Measurements from ENCODE around the gene TNS1.

Gene TNS1

GRCh38 chr2:218015586-218016521 lies 13.1 kb upstream of the TNS1 start:
- no peak overlapping the region for H3K4me3 ChIP-seq
- H3K27me3 ChIP-seq (ENCODE audit: low read depth): no peaks in the 10 kb centered on the region
- in situ Hi-C loops (cut with MboI; ENCODE audit: low sequenced_read_pairs): no loop called here
- no peaks in the 10 kb centered on the region for H3K36me3 ChIP-seq (replicated peaks)
- no peaks in the 10 kb centered on the region for H3K9me3 ChIP-seq
- no peak for DNase-seq (ENCODE audit: low spot score in 2 of 2)
- no peaks in the 10 kb centered on the region for H3K4me1 ChIP-seq

GRCh38 chr2:218014706-218015585 lies 12.2 kb upstream of the TNS1 start:
- no peak for DNase-seq (ENCODE audit: low spot score in 2 of 2)
- Histone ChIP-seq H3K4me3 (no peak overlapping the region), H3K27me3 (ENCODE audit: low read depth) (no peaks in the 10 kb centered on the region), H3K9me3 (no peaks in the 10 kb centered on the region), H3K4me1 (no peaks in the 10 kb centered on the region), H3K36me3 (replicated peaks) (no peaks in the 10 kb centered on the region)
- in situ Hi-C loops (cut with MboI; ENCODE audit: low sequenced_read_pairs): no loop called here

- in situ Hi-C loops (cut with MboI; ENCODE audit: low sequenced_read_pairs): no loop called here
- Histone ChIP-seq H3K27me3 (ENCODE audit: low read depth) (0 out of 2 replicates have a peak, but pooled peaks cover 3% of the 10 kb centered on the region), H3K36me3 (replicated peaks) (no peaks in the 10 kb centered on the region), H3K4me1 (no peaks in the 10 kb centered on the region), H3K4me3 (no peak overlapping the region), H3K9me3 (no peaks in the 10 kb centered on the region)
- DNase-seq (ENCODE audit: low spot score in 2 of 2): no peak
These were observed 10.5 kb upstream of the TNS1 start for GRCh38 chr2:218013289-218013688.

GRCh38 chr2:218012284-218012683 lies 9.5 kb upstream of the TNS1 start:
- H3K4me3 ChIP-seq: no peak overlapping the region
- no peaks in the 10 kb centered on the region for H3K9me3 ChIP-seq
- no peaks in the 10 kb centered on the region for H3K4me1 ChIP-seq
- 0 out of 2 replicates have a peak, but pooled peaks cover 3% of the 10 kb centered on the region for H3K27me3 ChIP-seq (ENCODE audit: low read depth)
- no peaks in the 10 kb centered on the region for H3K36me3 ChIP-seq (replicated peaks)
- in situ Hi-C loops (cut with MboI; ENCODE audit: low sequenced_read_pairs): no loop called here
- no peak for DNase-seq (ENCODE audit: low spot score in 2 of 2)

DNA sequence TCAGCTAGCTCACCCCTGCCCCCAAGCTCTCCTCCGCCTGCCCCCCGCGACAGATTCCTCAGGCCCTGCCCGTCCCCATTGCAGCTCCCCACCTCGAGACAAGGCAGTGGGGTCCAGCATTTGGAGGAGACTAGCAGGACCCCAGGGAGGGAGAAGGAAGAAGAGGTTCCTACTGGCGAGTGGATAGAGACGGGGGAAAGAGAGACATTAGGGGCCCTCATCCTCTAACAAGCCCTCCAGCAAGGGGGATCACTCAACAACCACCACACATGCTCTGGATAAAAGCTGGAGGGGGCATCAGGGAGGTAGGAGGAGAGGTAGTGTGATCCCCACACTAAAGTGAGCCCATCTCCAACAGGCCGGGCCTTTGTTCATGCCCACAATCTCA lies 8.9 kb upstream of the TNS1 start:
- Histone ChIP-seq H3K27me3 (ENCODE audit: low read depth) (0 out of 2 replicates have a peak, but pooled peaks cover 3% of the 10 kb centered on the region), H3K36me3 (replicated peaks) (no peaks in the 10 kb centered on the region), H3K9me3 (no peaks in the 10 kb centered on the region), H3K4me3 (no peak overlapping the region), H3K4me1 (no peaks in the 10 kb centered on the region)
- DNase-seq (ENCODE audit: low spot score in 2 of 2): no peak
- in situ Hi-C loops (cut with MboI; ENCODE audit: low sequenced_read_pairs): no loop called here

DNA sequence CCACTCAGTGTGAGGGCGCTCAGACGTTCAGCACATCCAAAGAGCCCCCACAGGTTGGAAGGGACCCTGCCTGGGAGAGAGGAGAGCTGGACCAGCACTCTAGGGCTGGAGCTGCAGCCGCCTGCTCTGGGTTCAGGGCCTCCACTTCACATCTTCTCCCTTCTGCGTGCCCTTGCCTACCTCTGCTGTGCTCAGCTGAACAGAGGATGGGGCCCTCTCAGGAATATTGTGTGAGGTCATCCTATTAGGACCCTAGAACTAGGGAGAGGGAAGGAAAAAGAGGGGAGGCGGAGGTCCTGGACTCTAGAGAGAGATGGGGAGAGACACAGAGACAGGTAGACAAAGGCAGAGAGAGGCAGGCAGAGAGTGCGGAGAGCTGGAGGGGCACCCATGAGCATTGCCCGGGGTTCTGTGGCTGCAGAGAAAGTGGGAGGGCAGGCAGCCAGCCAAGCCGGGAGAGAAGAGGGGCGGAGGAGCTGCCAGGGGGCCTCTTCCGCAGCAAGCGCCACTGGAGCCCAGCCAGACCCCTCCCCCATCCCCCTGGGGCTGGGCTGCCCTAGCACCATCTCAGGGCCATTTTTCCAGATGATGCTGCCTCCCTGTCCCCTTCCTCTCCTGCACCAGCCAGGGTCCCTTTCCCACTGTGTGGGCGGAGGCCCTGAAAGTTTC lies 8.3 kb upstream of the TNS1 start:
- Histone ChIP-seq H3K36me3 (replicated peaks) (no peaks in the 10 kb centered on the region), H3K27me3 (ENCODE audit: low read depth) (0 out of 2 replicates have a peak, but pooled peaks cover 3% of the 10 kb centered on the region), H3K9me3 (no peaks in the 10 kb centered on the region), H3K4me3 (no peak overlapping the region), H3K4me1 (no peaks in the 10 kb centered on the region)
- in situ Hi-C loops (cut with MboI; ENCODE audit: low sequenced_read_pairs): no loop called here
- DNase-seq (ENCODE audit: low spot score in 2 of 2): no peak

GRCh38 chr2:218010140-218010983 lies 7.6 kb upstream of the TNS1 start:
- in situ Hi-C loops (cut with MboI; ENCODE audit: low sequenced_read_pairs): no loop called here
- Histone ChIP-seq H3K36me3 (replicated peaks) (no peaks in the 10 kb centered on the region), H3K27me3 (ENCODE audit: low read depth) (0 out of 2 replicates have a peak, but pooled peaks cover 3% of the 10 kb centered on the region), H3K9me3 (no peaks in the 10 kb centered on the region), H3K4me3 (peak overlapping the region; percentile 46), H3K4me1 (no peaks in the 10 kb centered on the region)
- DNase-seq (ENCODE audit: low spot score in 2 of 2): peak; percentile 43 to 71

- Histone ChIP-seq H3K4me3 (peak overlapping the region; percentile 46), H3K9me3 (no peaks in the 10 kb centered on the region), H3K4me1 (no peaks in the 10 kb centered on the region), H3K36me3 (replicated peaks) (no peaks in the 10 kb centered on the region), H3K27me3 (ENCODE audit: low read depth) (0 out of 2 replicates have a peak, but pooled peaks cover 3% of the 10 kb centered on the region)
- peak in 1 of 2 experiments; percentile 30 for DNase-seq (ENCODE audit: low spot score in 2 of 2)
- in situ Hi-C loops (cut with MboI; ENCODE audit: low sequenced_read_pairs): no loop called here
These were observed 7.0 kb upstream of the TNS1 start for GRCh38 chr2:218009765-218010139.

GRCh38 chr2:218009231-218009630 lies 6.4 kb upstream of the TNS1 start:
- Histone ChIP-seq H3K27me3 (ENCODE audit: low read depth) (0 out of 2 replicates have a peak, but pooled peaks cover 3% of the 10 kb centered on the region), H3K9me3 (no peaks in the 10 kb centered on the region), H3K4me3 (peak overlapping the region; percentile 46), H3K4me1 (no peaks in the 10 kb centered on the region), H3K36me3 (replicated peaks) (no peaks in the 10 kb centered on the region)
- DNase-seq (ENCODE audit: low spot score in 2 of 2): peak in 1 of 2 experiments; percentile 26
- in situ Hi-C loops (cut with MboI; ENCODE audit: low sequenced_read_pairs): no loop called here

DNA sequence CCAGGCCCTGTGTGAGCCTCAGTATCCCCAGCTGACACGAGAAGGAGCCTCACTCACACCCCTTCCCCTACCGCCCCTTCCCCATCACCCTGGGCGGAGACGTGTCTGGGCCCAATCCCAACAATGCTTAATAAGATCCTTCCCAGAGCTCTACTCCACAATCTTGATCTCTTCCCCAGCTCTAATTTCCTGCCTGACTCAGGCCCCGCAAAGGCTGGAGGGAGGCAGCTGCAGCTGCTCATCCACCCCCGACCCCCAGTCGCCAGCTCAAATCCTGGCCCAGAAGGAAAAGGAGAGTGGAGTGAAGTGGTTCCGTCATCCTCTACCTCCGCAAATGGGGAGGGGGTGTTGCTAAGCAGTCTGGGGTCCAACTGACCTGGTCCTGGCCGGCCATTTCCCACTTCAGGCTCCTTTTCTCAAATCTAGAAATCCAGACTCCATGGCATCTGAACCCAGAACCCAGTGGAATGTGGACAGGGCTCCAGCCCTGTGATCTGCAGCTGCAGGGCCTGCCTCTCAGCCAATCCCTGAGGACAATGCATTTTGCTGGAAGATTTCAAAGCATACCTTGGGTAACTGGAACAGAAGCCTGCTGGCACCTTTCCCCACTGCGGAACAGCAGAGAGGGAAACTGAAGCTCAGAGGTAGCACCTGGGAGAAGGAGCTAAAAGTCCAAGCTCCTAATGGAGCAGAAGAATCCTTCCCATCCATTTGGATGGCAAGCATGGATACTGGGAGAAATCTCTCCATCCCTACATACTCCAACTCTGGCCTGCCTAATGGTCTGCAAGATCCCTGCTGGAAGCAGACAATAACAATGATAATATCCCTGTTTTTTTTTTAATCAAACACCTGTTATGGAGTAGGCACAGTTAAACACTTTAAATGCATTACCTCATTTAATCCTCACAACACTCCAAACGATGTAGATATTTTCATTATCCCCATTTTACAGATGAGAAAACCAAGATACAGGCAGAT lies 5.6 kb upstream of the TNS1 start:
- no peak for DNase-seq (ENCODE audit: low spot score in 2 of 2)
- 0 out of 2 replicates have a peak, but pooled peaks cover 3% of the 10 kb centered on the region for H3K27me3 ChIP-seq (ENCODE audit: low read depth)
- H3K4me3 ChIP-seq: no peak overlapping the region
- H3K4me1 ChIP-seq: no peaks in the 10 kb centered on the region
- no peaks in the 10 kb centered on the region for H3K9me3 ChIP-seq
- in situ Hi-C loops (cut with MboI; ENCODE audit: low sequenced_read_pairs): no loop called here
- H3K36me3 ChIP-seq (replicated peaks): no peaks in the 10 kb centered on the region

- no peaks in the 10 kb centered on the region for H3K36me3 ChIP-seq (replicated peaks)
- in situ Hi-C loops (cut with MboI; ENCODE audit: low sequenced_read_pairs): no loop called here
- H3K9me3 ChIP-seq: no peaks in the 10 kb centered on the region
- no peak overlapping the region for H3K4me3 ChIP-seq
- no peaks in the 10 kb centered on the region for H3K4me1 ChIP-seq
- H3K27me3 ChIP-seq (ENCODE audit: low read depth): 0 out of 2 replicates have a peak, but pooled peaks cover 3% of the 10 kb centered on the region
- no peak for DNase-seq (ENCODE audit: low spot score in 2 of 2)
These were observed 3.9 kb upstream of the TNS1 start for GRCh38 chr2:218006741-218007140.

- Histone ChIP-seq H3K4me1 (no peaks in the 10 kb centered on the region), H3K27me3 (ENCODE audit: low read depth) (0 out of 2 replicates have a peak, but pooled peaks cover 3% of the 10 kb centered on the region), H3K4me3 (no peak overlapping the region), H3K36me3 (replicated peaks) (no peaks in the 10 kb centered on the region), H3K9me3 (no peaks in the 10 kb centered on the region)
- in situ Hi-C loops (cut with MboI; ENCODE audit: low sequenced_read_pairs): no loop called here
- DNase-seq (ENCODE audit: low spot score in 2 of 2): no peak
These were observed 2.7 kb upstream of the TNS1 start for GRCh38 chr2:218005486-218005885.
